Common myeloid progenitor, CD34-positive (primary cell): ENCODE measurements around the gene CREB5.

Experiments
- CTCF ChIA-PET: fragments of 350-600 bp; sonication (Branson Sonifier 250); formaldehyde crosslinking; loops from one replicate; lab custom pipeline; 2021; ENCODE audit warnings: antibody characterized with exemption; lab: Charles Lee
- POLR2A ChIA-PET: fragments of 350-600 bp; sonication (Branson Sonifier 250); formaldehyde crosslinking; loops from one replicate; lab custom pipeline; 2021; ENCODE audit warnings: antibody characterized with exemption; lab: Charles Lee
- DNase-seq, 3 donors: peaks; one replicate each; pipeline versions ENCODE4 v3.0.0 to v3.0.0-alpha.2; 2013
- H3K27ac ChIP-seq, 2 experiments: 1 replicate in 1 of 2; 2 replicates in 1 of 2; pipeline ENCODE4 v1.7.0; 2013; ENCODE audit warnings: inconsistent platforms in 2 of 2, low read length in 2 of 2, mild to moderate bottlenecking in 2 of 2, low read depth in 1 of 2, moderate library complexity in 1 of 2; ENCODE audit not compliant: severe bottlenecking in 2 of 2, insufficient read depth in 1 of 2, poor library complexity in 1 of 2
- H3K27me3 ChIP-seq, 5 experiments: replicated peaks in 2 of 5; 1 replicate in 3 of 5; 2 replicates in 2 of 5; pipeline versions ENCODE4 v1.6.1 to v1.7.0; 2013; ENCODE audit warnings: low read length in 4 of 5, mild to moderate bottlenecking in 2 of 5, moderate library complexity in 2 of 5, inconsistent platforms in 1 of 5; ENCODE audit not compliant: insufficient read depth in 5 of 5, control insufficient read depth in 4 of 5
- H3K36me3 ChIP-seq, 4 experiments: 1 replicate in 2 of 4; 2 replicates in 2 of 4; pipeline versions ENCODE4 v1.6.1 to v1.7.0; 2013; ENCODE audit warnings: low read length in 3 of 4, control low read depth in 1 of 4, mild to moderate bottlenecking in 1 of 4; ENCODE audit not compliant: control insufficient read depth in 4 of 4, insufficient read depth in 4 of 4
- H3K4me1 ChIP-seq, 4 experiments: 1 replicate in 3 of 4; 2 replicates in 1 of 4; pipeline versions ENCODE4 v1.6.1 to v1.7.1; 2013; ENCODE audit warnings: low read length in 3 of 4, mild to moderate bottlenecking in 3 of 4, control low read depth in 1 of 4, inconsistent platforms in 1 of 4, moderate library complexity in 1 of 4; ENCODE audit not compliant: control insufficient read depth in 4 of 4, insufficient read depth in 4 of 4; ENCODE audit errors: control extremely low read depth in 1 of 4
- H3K4me3 ChIP-seq, 7 experiments: 1 replicate in 4 of 7; 2 replicates in 3 of 7; pipeline versions ENCODE4 v1.5.1 to v1.7.0; 2013; ENCODE audit warnings: mild to moderate bottlenecking in 7 of 7, low read length in 6 of 7, moderate library complexity in 6 of 7, inconsistent platforms in 2 of 7, low read depth in 2 of 7, control low read depth in 1 of 7; ENCODE audit not compliant: insufficient read depth in 4 of 7, control insufficient read depth in 1 of 7; ENCODE audit errors: extremely low read depth in 1 of 7
- H3K9me3 ChIP-seq, 5 experiments: 1 replicate in 4 of 5; 2 replicates in 1 of 5; pipeline versions ENCODE4 v1.6.1 to v1.7.1; 2013; ENCODE audit warnings: low read length in 4 of 5, mild to moderate bottlenecking in 2 of 5, inconsistent platforms in 1 of 5, low read depth in 1 of 5, moderate library complexity in 1 of 5; ENCODE audit not compliant: control insufficient read depth in 4 of 5, insufficient read depth in 2 of 5; ENCODE audit errors: control extremely low read depth in 1 of 5
- WGBS: methylation state at CpG from one replicate; pipeline ENCODE4 v1.1.5; 2013; ENCODE audit not compliant: insufficient coverage; 5-methylcytosine and 5-hydroxymethylcytosine counted together

Gene CREB5

GRCh38 chr7:28739128-28739527 is 326.8 kb downstream of the CREB5 start:
- Histone ChIP-seq H3K36me3 (no peaks in the 10 kb centered on the region), H3K27me3 (no peaks in the 10 kb centered on the region), H3K4me1 (no peaks in the 10 kb centered on the region), H3K9me3 (no peaks in the 10 kb centered on the region), H3K4me3 (no peak overlapping the region), H3K27ac (no peak overlapping the region)
- WGBS = no CpG with 5 or more reads among the region's 3 CpGs
- ChIA-PET CTCF (interaction anchor here (1.0 to 1.2 kb wide), 2 partner anchors 10 to 39 kb away, joined by 3 to 4 read pairs; no protein-coding TSS in a partner anchor), POLR2A (interaction anchor here (0.6 kb wide), 1 partner anchor 66 kb away, joined by 3 read pairs; no protein-coding TSS in a partner anchor)
- DNase-seq = peak in 1 of 3 donors; percentile 10

DNA sequence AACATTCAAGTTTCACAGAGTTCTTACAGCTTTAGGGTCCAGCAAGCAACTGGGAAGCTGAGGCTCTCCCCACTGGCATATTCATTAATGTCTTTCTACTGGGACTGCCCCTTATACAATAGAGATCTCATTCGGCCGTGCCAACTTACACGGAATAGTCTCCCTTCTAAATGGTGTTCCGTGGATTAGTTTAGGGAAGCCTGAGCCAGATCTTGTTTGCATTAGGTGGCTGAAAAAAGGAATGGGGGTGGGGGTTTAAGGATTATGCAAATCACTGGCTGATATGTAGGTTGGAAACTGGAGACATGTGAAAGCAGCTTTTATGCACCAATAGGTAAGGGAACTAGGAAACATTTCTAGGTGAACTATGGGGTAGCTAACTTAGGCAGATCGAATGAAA is 327.5 kb downstream of the CREB5 start:
- Histone ChIP-seq H3K36me3 (no peaks in the 10 kb centered on the region), H3K4me1 (no peaks in the 10 kb centered on the region), H3K4me3 (no peak overlapping the region), H3K27ac (no peak overlapping the region), H3K27me3 (no peaks in the 10 kb centered on the region), H3K9me3 (no peaks in the 10 kb centered on the region)
- ChIA-PET POLR2A (interaction anchor here (0.6 kb wide), 1 partner anchor 65 kb away, joined by 3 read pairs; no protein-coding TSS in a partner anchor), CTCF (no interaction called here)
- no CpG with 5 or more reads among the region's 5 CpGs for WGBS
- DNase-seq = no peak

DNA sequence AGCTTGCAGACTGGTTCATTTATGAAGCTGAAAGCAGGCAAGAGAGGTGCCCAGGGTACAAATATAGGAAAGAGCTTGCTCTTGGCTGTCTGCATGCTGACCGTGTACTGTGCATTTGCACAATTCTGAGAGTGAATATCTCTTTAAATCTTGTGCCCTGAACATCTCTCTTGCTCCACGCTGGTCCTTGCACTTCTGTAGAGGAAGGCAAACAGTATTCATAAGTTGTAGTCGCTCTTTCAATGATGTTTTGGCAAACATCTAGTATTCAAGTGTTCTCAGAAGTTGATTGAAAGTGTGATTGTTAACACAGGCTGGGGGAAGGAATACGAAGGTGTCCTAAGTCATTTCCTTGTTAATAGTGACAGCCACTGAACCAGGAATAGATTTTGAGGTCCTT is 332.6 kb downstream of the CREB5 start:
- CTCF ChIA-PET = no interaction called here
- 95% methylated on average over 2 of the region's 4 CpGs for WGBS
- no peaks in the 10 kb centered on the region for H3K27me3 ChIP-seq
- POLR2A ChIA-PET = no interaction called here
- H3K4me1 ChIP-seq = no peaks in the 10 kb centered on the region
- H3K4me3 ChIP-seq = no peak overlapping the region
- no peaks in the 10 kb centered on the region for H3K9me3 ChIP-seq
- H3K36me3 ChIP-seq = no peaks in the 10 kb centered on the region
- no peak for DNase-seq
- no peak overlapping the region for H3K27ac ChIP-seq

DNA sequence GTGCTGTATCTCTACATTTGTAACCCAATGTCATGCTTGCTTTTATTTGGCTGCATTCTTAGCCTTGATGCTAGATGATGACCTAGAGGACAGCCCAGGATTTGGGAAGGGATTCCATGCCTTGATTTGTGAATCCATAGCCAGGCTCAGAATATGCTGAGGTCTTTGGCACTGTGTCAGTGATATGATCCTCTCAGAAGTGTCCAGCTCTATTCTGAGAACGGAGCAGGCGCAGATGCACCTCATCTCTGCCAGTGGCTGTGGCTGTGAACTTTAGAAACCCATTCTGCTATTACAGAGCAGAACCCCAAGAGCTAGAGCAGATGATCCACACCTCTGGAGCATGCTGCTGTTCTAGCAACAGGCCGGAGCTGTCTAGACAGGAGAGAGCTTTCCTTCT is 333.0 kb downstream of the CREB5 start:
- Histone ChIP-seq H3K36me3 (no peaks in the 10 kb centered on the region), H3K27me3 (no peaks in the 10 kb centered on the region), H3K9me3 (no peaks in the 10 kb centered on the region), H3K4me1 (no peaks in the 10 kb centered on the region), H3K4me3 (no peak overlapping the region), H3K27ac (no peak overlapping the region)
- DNase-seq = no peak
- ChIA-PET POLR2A (no interaction called here), CTCF (interaction anchor here (1.2 kb wide), 1 partner anchor 8 kb away, joined by 3 read pairs; no protein-coding TSS in a partner anchor)
- WGBS = 100% methylated on average over 3 of the region's 3 CpGs

DNA sequence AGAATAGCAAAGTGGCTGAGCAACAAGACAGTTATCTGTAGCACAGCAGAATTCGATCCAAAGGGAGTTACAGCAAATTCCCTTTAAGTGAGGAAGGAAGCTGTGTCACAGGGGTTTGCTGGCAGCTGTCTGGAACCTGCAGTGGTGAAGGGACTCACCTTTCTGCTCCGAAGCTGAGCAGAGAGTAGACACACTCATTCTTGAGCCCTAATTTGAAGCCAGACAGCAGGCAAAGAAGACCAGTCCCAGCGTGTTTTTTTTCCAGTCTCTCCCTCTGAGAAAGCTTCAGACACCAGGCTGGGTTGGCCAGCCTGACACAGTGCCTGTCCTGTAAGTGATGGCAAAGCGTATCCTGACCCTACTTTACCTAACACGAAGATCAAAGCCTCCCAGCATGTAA is 335.1 kb downstream of the CREB5 start:
- Histone ChIP-seq H3K36me3 (no peaks in the 10 kb centered on the region), H3K9me3 (no peaks in the 10 kb centered on the region), H3K27me3 (no peaks in the 10 kb centered on the region), H3K4me1 (no peaks in the 10 kb centered on the region), H3K4me3 (no peak overlapping the region), H3K27ac (no peak overlapping the region)
- POLR2A ChIA-PET = no interaction called here
- CTCF ChIA-PET = no interaction called here
- 85% methylated on average over 5 of the region's 5 CpGs for WGBS
- no peak for DNase-seq

DNA sequence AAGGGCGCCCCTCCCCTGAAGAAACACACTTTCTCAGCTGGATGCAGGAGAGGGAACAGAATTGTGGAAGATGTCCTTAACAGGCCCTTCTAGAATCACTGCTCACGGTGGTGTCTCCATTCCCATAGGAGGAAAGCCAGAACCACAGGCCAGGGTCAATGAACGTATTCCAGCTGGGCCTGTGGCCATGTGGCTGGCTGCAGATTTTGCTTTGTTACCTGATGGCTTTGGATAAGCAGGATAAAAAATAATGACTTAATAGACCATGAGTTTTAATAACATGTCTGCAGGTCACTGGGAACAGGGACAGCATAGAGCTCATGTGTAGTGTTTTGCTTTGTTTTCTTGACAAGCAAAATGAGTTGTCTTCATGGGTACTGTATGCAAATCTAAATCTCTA is 335.5 kb downstream of the CREB5 start:
- ChIA-PET POLR2A (no interaction called here), CTCF (no interaction called here)
- DNase-seq = no peak
- WGBS = 93% methylated on average over 3 of the region's 3 CpGs
- H3K36me3 ChIP-seq = no peaks in the 10 kb centered on the region
- no peaks in the 10 kb centered on the region for H3K9me3 ChIP-seq
- H3K27ac ChIP-seq = no peak overlapping the region
- no peak overlapping the region for H3K4me3 ChIP-seq
- no peaks in the 10 kb centered on the region for H3K27me3 ChIP-seq
- no peaks in the 10 kb centered on the region for H3K4me1 ChIP-seq

- no peaks in the 10 kb centered on the region for H3K27me3 ChIP-seq
- 97% methylated on average over 4 of the region's 4 CpGs for WGBS
- DNase-seq = no peak
- POLR2A ChIA-PET = no interaction called here
- CTCF ChIA-PET = no interaction called here
- H3K4me3 ChIP-seq = no peak overlapping the region
- no peaks in the 10 kb centered on the region for H3K36me3 ChIP-seq
- H3K9me3 ChIP-seq = no peaks in the 10 kb centered on the region
- H3K27ac ChIP-seq = no peak overlapping the region
- H3K4me1 ChIP-seq = no peaks in the 10 kb centered on the region
Observed at GRCh38 chr7:28748346-28748745, 336.0 kb downstream of the CREB5 start.
